ENCODE data around the gene GPI. TPM values are rescaled to one million over a fixed set of nuclear protein-coding genes. Genes with fewer than 3 reads are reported as not detected.

The GPI gene
- total and polyA plus RNA-seq, 2 of the 8 experiments (the other 6 are each of a cell fraction or from before 2014, with no cell fraction given) = 171 to 360 TPM

- Histone ChIP-seq H2BK5ac (ENCODE audit: low read depth, low read length) (no peak overlapping the region), H3K79me1 (ENCODE audit: low read depth, low read length) (peaks cover 2% of the 10 kb centered on the region; the same call in 1 of the 2 replicates), H2BK120ac (replicated peaks; ENCODE audit: low read depth, low read length) (no peak overlapping the region), H3K14ac (ENCODE audit: insufficient read length) (no peak overlapping the region), H3K56ac (replicated peaks; ENCODE audit: insufficient read length, low read depth, low read length) (no peak overlapping the region), H3K4me1 (replicated peaks in 1 of 4; ENCODE audit: control insufficient read depth in 3 of 4, insufficient read depth in 4 of 4, low read length in 3 of 4) (no peaks in the 10 kb centered on the region), H4K20me1 (replicated peaks in 1 of 2; ENCODE audit: control insufficient read depth in 1 of 2, insufficient read depth in 2 of 2, low read length in 2 of 2) (peaks cover 1 to 40% of the 10 kb centered on the region in 2 experiments), H3K27ac (ENCODE audit: low read depth, low read length) (no peak overlapping the region), H3K23me2 (ENCODE audit: low read depth, low read length) (no peaks in the 10 kb centered on the region), H3K27me3 (replicated peaks in 1 of 4; ENCODE audit: control insufficient read depth in 3 of 4, extremely low read depth in 1 of 4, insufficient read depth in 3 of 4, low read length in 3 of 4) (no peaks in the 10 kb centered on the region), H2AK5ac (ENCODE audit: low read depth, low read length) (no peak overlapping the region), H3K4ac (replicated peaks; ENCODE audit: insufficient read length, low read depth, low read length) (no peak overlapping the region), H3K4me3 (ENCODE audit: extremely low read depth in 1 of 4, insufficient read depth in 2 of 4, low read depth in 3 of 4, low read length in 4 of 4) (no peak overlapping the region), H3K9ac (replicated peaks in 1 of 4; ENCODE audit: extremely low read depth in 1 of 4, low read depth in 3 of 4, low read length in 3 of 4) (no peak overlapping the region), H3K18ac (ENCODE audit: extremely low read depth, low read length) (no peak overlapping the region), H3K23ac (ENCODE audit: insufficient read length) (no peak overlapping the region), H2BK15ac (ENCODE audit: low read length) (no peak overlapping the region), H3K9me3 (ENCODE audit: insufficient read depth in 2 of 2, low read depth in 1 of 2, low read length in 1 of 2) (no peaks in the 10 kb centered on the region), H2BK20ac (ENCODE audit: low read length) (no peak overlapping the region), H4K5ac (ENCODE audit: insufficient read length, low read depth, low read length) (no peak overlapping the region), H2BK12ac (ENCODE audit: low read depth, low read length) (no peak overlapping the region), H3K79me2 (ENCODE audit: control insufficient read depth in 1 of 2, insufficient read depth in 2 of 2, low read length in 2 of 2) (no peaks in the 10 kb centered on the region; a peak in 1 of 4 replicates), H3K36me3 (ENCODE audit: control insufficient read depth in 2 of 4, insufficient read depth in 4 of 4, low read length in 3 of 4) (peaks cover 51 to 82% (median 77%) of the 10 kb centered on the region in 4 experiments), H4K8ac (ENCODE audit: extremely low read depth, insufficient read depth, low read length) (no peak overlapping the region), H4K91ac (replicated peaks; ENCODE audit: insufficient read length, low read length) (no peak overlapping the region), H3K4me2 (ENCODE audit: insufficient read depth in 1 of 2, low read depth in 2 of 2, low read length in 2 of 2) (no peak overlapping the region), H2AFZ (ENCODE audit: low read length) (no peak overlapping the region)
- POLR2A ChIA-PET (ENCODE audit: partially characterized antibody) = interaction anchor here (2.0 to 3.0 kb wide), 5 partner anchors 10 to 44 kb away, joined by 5 to 12 read pairs (median 6); partner anchors contain the start of genes GPI and UBA2
- CTCF ChIA-PET (ENCODE audit: partially characterized antibody) = interaction anchor here (1.3 kb wide), 1 partner anchor 18 kb away, joined by 5 read pairs; no protein-coding TSS in a partner anchor
- FAIRE-seq (no peak), DNase-seq (ENCODE audit: low read depth in 1 of 2, low spot score in 2 of 2) (no peak)
- no peak for TF ChIP-seq PHF8 (conservative IDR thresholded peaks at IDR 0.05; ENCODE audit: low read depth, low read length)
- no peak for TF ChIP-seq EGR1 (IDR thresholded peaks at IDR 0.05; ENCODE audit: borderline replicate concordance, low read depth, low read length)
- no peak for TF ChIP-seq CREB1 (IDR thresholded peaks at IDR 0.05)
- TF ChIP-seq TEAD4 (IDR thresholded peaks at IDR 0.05; ENCODE audit: low read depth, low read length) = no peak
- no peak for TF ChIP-seq POLR2A (IDR thresholded peaks at IDR 0.05; ENCODE audit: control extremely low read depth in 1 of 2, low read depth in 2 of 2, low read length in 2 of 2)
- TF ChIP-seq, protein P1, sequence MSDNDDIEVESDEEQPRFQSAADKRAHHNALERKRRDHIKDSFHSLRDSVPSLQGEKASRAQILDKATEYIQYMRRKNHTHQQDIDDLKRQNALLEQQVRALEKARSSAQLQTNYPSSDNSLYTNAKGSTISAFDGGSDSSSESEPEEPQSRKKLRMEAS (IDR thresholded peaks at IDR 0.05) = no peak
- no peak for TF ChIP-seq CBX8 (IDR thresholded peaks at IDR 0.05; ENCODE audit: borderline replicate concordance, low read depth, low read length)
- TF ChIP-seq, protein P2, sequence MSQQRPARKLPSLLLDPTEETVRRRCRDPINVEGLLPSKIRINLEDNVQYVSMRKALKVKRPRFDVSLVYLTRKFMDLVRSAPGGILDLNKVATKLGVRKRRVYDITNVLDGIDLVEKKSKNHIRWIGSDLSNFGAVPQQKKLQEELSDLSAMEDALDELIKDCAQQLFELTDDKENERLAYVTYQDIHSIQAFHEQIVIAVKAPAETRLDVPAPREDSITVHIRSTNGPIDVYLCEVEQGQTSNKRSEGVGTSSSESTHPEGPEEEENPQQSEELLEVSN (IDR thresholded peaks at IDR 0.05) = no peak
- TF ChIP-seq, protein P3, sequence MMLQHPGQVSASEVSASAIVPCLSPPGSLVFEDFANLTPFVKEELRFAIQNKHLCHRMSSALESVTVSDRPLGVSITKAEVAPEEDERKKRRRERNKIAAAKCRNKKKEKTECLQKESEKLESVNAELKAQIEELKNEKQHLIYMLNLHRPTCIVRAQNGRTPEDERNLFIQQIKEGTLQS (IDR thresholded peaks at IDR 0.05; ENCODE audit: insufficient read depth, low read depth, low read length) = no peak
- no peak for TF ChIP-seq SP1 (IDR thresholded peaks at IDR 0.05; ENCODE audit: low read depth, low read length)
- no peak for TF ChIP-seq EP300 (IDR thresholded peaks at IDR 0.05; ENCODE audit: borderline replicate concordance in 1 of 2, low read depth in 2 of 2, low read length in 2 of 2)
- WGBS, 2 experiments (ENCODE audit: extremely low coverage in 1 of 2, insufficient coverage in 1 of 2, insufficient read length in 1 of 2, insufficient replicate concordance in 2 of 2, low coverage in 1 of 2, low lambda C conversion rate in 2 of 2, missing lambda C conversion rate in 1 of 2) = 92% methylated on average over 5 of the region's 5 CpGs; no CpG with 5 or more reads in 1 of the 2 experiments
These were observed 18.6 kb downstream of the GPI start for GRCh38 chr19:34383599-34383998.
